ENCODE results near the gene RERE.

DNA sequence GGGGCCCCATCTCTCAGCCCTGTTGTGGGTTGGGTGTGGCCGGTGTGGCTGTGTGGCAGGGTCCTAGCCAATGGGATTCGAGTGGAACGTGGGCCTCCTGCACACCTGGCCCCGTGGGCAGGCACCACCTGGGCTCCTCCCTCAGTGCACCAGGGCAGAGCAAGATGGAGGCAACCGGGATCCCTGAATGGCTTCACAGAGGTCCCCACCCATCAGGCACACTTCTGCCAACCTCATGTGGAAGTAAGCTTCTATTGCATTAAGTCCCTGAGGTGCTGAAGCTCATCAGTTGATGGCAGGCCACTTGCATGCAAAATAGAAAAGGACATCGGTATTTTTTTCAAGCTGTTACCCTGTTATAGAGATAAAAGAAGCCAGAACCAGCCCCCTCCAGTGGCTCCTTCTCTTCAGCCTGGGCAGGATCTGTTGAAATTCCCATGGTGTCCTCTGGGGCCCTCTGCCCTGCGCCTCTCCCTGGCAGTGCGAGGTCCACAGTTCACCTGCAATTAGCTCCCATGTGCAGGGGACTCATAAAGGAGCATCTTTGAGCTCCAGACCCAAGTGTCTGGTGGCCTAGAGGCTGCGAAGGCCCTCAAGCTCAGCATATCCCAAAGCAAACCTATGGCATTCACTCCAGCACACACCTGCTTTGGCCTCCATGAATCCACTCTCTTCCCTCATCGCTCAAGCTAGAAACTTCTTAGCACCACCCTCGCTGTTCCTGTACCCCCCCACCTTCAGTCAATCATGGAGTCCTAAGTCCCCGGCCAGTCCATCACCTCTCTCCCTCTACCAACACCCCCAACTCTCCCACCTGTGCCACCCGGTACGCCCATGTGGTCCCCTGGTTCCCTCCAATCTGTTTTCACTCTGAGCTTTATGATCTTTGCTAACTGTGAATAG is 501.6 kb downstream of the RERE start:
- TF ChIP-seq, protein P1, sequence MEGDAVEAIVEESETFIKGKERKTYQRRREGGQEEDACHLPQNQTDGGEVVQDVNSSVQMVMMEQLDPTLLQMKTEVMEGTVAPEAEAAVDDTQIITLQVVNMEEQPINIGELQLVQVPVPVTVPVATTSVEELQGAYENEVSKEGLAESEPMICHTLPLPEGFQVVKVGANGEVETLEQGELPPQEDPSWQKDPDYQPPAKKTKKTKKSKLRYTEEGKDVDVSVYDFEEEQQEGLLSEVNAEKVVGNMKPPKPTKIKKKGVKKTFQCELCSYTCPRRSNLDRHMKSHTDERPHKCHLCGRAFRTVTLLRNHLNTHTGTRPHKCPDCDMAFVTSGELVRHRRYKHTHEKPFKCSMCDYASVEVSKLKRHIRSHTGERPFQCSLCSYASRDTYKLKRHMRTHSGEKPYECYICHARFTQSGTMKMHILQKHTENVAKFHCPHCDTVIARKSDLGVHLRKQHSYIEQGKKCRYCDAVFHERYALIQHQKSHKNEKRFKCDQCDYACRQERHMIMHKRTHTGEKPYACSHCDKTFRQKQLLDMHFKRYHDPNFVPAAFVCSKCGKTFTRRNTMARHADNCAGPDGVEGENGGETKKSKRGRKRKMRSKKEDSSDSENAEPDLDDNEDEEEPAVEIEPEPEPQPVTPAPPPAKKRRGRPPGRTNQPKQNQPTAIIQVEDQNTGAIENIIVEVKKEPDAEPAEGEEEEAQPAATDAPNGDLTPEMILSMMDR (IDR thresholded peaks at IDR 0.05; ENCODE audit: low read depth, low read length, poor library complexity, severe bottlenecking): no peak
- no peak for TF ChIP-seq EZH2phosphoT487 (IDR thresholded peaks at IDR 0.05; ENCODE audit: borderline replicate concordance, low read length)
